ENCODE measurements around the gene ACSL1.

- TF ChIP-seq CTCF (IDR thresholded peaks at IDR 0.05) (no peak), ZFX (IDR thresholded peaks at IDR 0.05; ENCODE audit: borderline replicate concordance) (no peak)
Observed at GRCh38 chr4:184807797-184808712, 17.7 kb downstream of the ACSL1 start.
